Hair follicular keratinocyte (primary cell): ENCODE measurements around the gene TUBA4A. TPM values are rescaled to one million over a fixed set of nuclear protein-coding genes. Genes with fewer than 3 reads are reported as not detected.

Experiments used
- total RNA-seq: library from RNA; depleted of rRNA; stranded (reverse); fragments of >200 nt; gene quantifications from 2 replicates; pipeline ENCODE4 v1.2.3, GENCODE V29; 2015

Gene TUBA4A
- total RNA-seq = 253 and 330 TPM in 2 replicates

GRCh38 chr2:219253753-219254589, at the start of gene TUBA4A:
Gene TUBA4A, minus strand, starts transcription at chr2:219253918. Its CDS starts 60 bp downstream, at chr2:219253858.

GRCh38 chr2:219279151-219279915, 25.6 kb upstream of the TUBA4A start, which contains the start of gene DNAJB2:
Gene DNAJB2, plus strand, starts transcription at chr2:219279366. Its CDS starts 468 bp downstream, at chr2:219279834.

GRCh38 chr2:219252900-219253752, 592 bp downstream of the TUBA4A start, which contains the start of gene TUBA4B:
Gene TUBA4B, plus strand, starts transcription at chr2:219253243. Its CDS starts 165 bp downstream, at chr2:219253408.

GRCh38 chr2:219245148-219245898, 8.4 kb downstream of the TUBA4A start, which contains the start of the genes GLB1L and STK16:
Gene GLB1L, minus strand, starts transcription at chr2:219245444. Its CDS starts 1,871 bp downstream, at chr2:219243573.
Gene STK16, plus strand, starts transcription at chr2:219245479. Its CDS starts 521 bp downstream, at chr2:219246000.

GRCh38 chr2:219229305-219230058, 24.2 kb downstream of the TUBA4A start, which contains the start of the genes ANKZF1 and ATG9A:
Gene ANKZF1, plus strand, starts transcription at chr2:219229806. Its CDS starts 452 bp downstream, at chr2:219230258.
Gene ATG9A, minus strand, starts transcription at chr2:219229636. Its CDS starts 1,612 bp downstream, at chr2:219228024.

GRCh38 chr2:219218732-219219701, 34.7 kb downstream of the TUBA4A start, which contains the start of gene ABCB6:
Gene ABCB6, minus strand, starts transcription at chr2:219218958. Its CDS starts 285 bp downstream, at chr2:219218673.

GRCh38 chr2:219206328-219207133, 47.2 kb downstream of the TUBA4A start, which contains the start of gene ZFAND2B:
Gene ZFAND2B, plus strand, starts transcription at chr2:219206782. Its CDS starts 206 bp downstream, at chr2:219206988.

Other genes with a start within 250 kb of the TUBA4A start
- gene CFAP65, start 212.4 kb downstream of the TUBA4A start, total RNA-seq = not detected in 2 replicates
- not detected in 2 replicates for gene IHH, start 193.0 kb downstream of the TUBA4A start, total RNA-seq
- 7.3 and 12.3 TPM in 2 replicates for gene NHEJ1, start 93.1 kb downstream of the TUBA4A start, total RNA-seq
- gene SLC23A3, start 83.9 kb downstream of the TUBA4A start, total RNA-seq = 0.11 and 0.39 TPM in 2 replicates
- 40.1 and 43.7 TPM in 2 replicates for gene CNPPD1, start 77.0 kb downstream of the TUBA4A start, total RNA-seq
- 44.2 and 46.0 TPM in 2 replicates for gene RETREG2, start 75.6 kb downstream of the TUBA4A start, total RNA-seq
- 38.2 and 42.1 TPM in 2 replicates for gene ZFAND2B, start 47.1 kb downstream of the TUBA4A start, total RNA-seq
- gene ABCB6, start 35.0 kb downstream of the TUBA4A start, total RNA-seq = 9.5 and 15.1 TPM in 2 replicates
- gene ATG9A, start 24.3 kb downstream of the TUBA4A start, total RNA-seq = 36.9 and 40.2 TPM in 2 replicates
- gene ANKZF1, start 24.1 kb downstream of the TUBA4A start, total RNA-seq = 23.5 and 27.4 TPM in 2 replicates
- gene GLB1L, start 8.5 kb downstream of the TUBA4A start, total RNA-seq = 8.0 and 10.2 TPM in 2 replicates
- 13.7 and 38.1 TPM in 2 replicates for gene STK16, start 8.4 kb downstream of the TUBA4A start, total RNA-seq
- gene TUBA4B, start 675 bp downstream of the TUBA4A start, total RNA-seq = not detected in 2 replicates
- gene DNAJB2, start 25.4 kb upstream of the TUBA4A start, total RNA-seq = 21.4 and 25.8 TPM in 2 replicates
- 0.08 TPM in 1 of 2 replicates, not detected in the other for gene PTPRN, start 55.5 kb upstream of the TUBA4A start, total RNA-seq
- gene RESP18, start 78.8 kb upstream of the TUBA4A start, total RNA-seq = not detected in 2 replicates
- 46.6 and 51.1 TPM in 2 replicates for gene DNPEP, start 134.0 kb upstream of the TUBA4A start, total RNA-seq
- not detected in 2 replicates for gene DES, start 164.5 kb upstream of the TUBA4A start, total RNA-seq
- 13.8 and 30.5 TPM in 2 replicates for gene SPEG, start 180.9 kb upstream of the TUBA4A start, total RNA-seq
- gene GMPPA, start 245.0 kb upstream of the TUBA4A start, total RNA-seq = 56.1 and 82.3 TPM in 2 replicates